Common myeloid progenitor, CD34-positive (primary cell): ENCODE results near the gene VPS13C.

ENCODE experiments used
- CTCF ChIA-PET: fragments of 350-600 bp; sonication (Branson Sonifier 250); formaldehyde crosslinking; loops from one replicate; lab custom pipeline; 2021; ENCODE audit warnings: antibody characterized with exemption; lab: Charles Lee
- POLR2A ChIA-PET: fragments of 350-600 bp; sonication (Branson Sonifier 250); formaldehyde crosslinking; loops from one replicate; lab custom pipeline; 2021; ENCODE audit warnings: antibody characterized with exemption; lab: Charles Lee
- DNase-seq, 3 donors: peaks; one replicate each; pipeline versions ENCODE4 v3.0.0 to v3.0.0-alpha.2; 2013
- H3K27ac ChIP-seq, 2 experiments: 1 replicate in 1 of 2; 2 replicates in 1 of 2; pipeline ENCODE4 v1.7.0; 2013; ENCODE audit warnings: inconsistent platforms in 2 of 2, low read length in 2 of 2, mild to moderate bottlenecking in 2 of 2, low read depth in 1 of 2, moderate library complexity in 1 of 2; ENCODE audit not compliant: severe bottlenecking in 2 of 2, insufficient read depth in 1 of 2, poor library complexity in 1 of 2
- H3K27me3 ChIP-seq, 5 experiments: replicated peaks in 2 of 5; 1 replicate in 3 of 5; 2 replicates in 2 of 5; pipeline versions ENCODE4 v1.6.1 to v1.7.0; 2013; ENCODE audit warnings: low read length in 4 of 5, mild to moderate bottlenecking in 2 of 5, moderate library complexity in 2 of 5, inconsistent platforms in 1 of 5; ENCODE audit not compliant: insufficient read depth in 5 of 5, control insufficient read depth in 4 of 5
- H3K36me3 ChIP-seq, 4 experiments: 1 replicate in 2 of 4; 2 replicates in 2 of 4; pipeline versions ENCODE4 v1.6.1 to v1.7.0; 2013; ENCODE audit warnings: low read length in 3 of 4, control low read depth in 1 of 4, mild to moderate bottlenecking in 1 of 4; ENCODE audit not compliant: control insufficient read depth in 4 of 4, insufficient read depth in 4 of 4
- H3K4me1 ChIP-seq, 4 experiments: 1 replicate in 3 of 4; 2 replicates in 1 of 4; pipeline versions ENCODE4 v1.6.1 to v1.7.1; 2013; ENCODE audit warnings: low read length in 3 of 4, mild to moderate bottlenecking in 3 of 4, control low read depth in 1 of 4, inconsistent platforms in 1 of 4, moderate library complexity in 1 of 4; ENCODE audit not compliant: control insufficient read depth in 4 of 4, insufficient read depth in 4 of 4; ENCODE audit errors: control extremely low read depth in 1 of 4
- H3K4me3 ChIP-seq, 7 experiments: 1 replicate in 4 of 7; 2 replicates in 3 of 7; pipeline versions ENCODE4 v1.5.1 to v1.7.0; 2013; ENCODE audit warnings: mild to moderate bottlenecking in 7 of 7, low read length in 6 of 7, moderate library complexity in 6 of 7, inconsistent platforms in 2 of 7, low read depth in 2 of 7, control low read depth in 1 of 7; ENCODE audit not compliant: insufficient read depth in 4 of 7, control insufficient read depth in 1 of 7; ENCODE audit errors: extremely low read depth in 1 of 7
- H3K9me3 ChIP-seq, 5 experiments: 1 replicate in 4 of 5; 2 replicates in 1 of 5; pipeline versions ENCODE4 v1.6.1 to v1.7.1; 2013; ENCODE audit warnings: low read length in 4 of 5, mild to moderate bottlenecking in 2 of 5, inconsistent platforms in 1 of 5, low read depth in 1 of 5, moderate library complexity in 1 of 5; ENCODE audit not compliant: control insufficient read depth in 4 of 5, insufficient read depth in 2 of 5; ENCODE audit errors: control extremely low read depth in 1 of 5
- WGBS: methylation state at CpG from one replicate; pipeline ENCODE4 v1.1.5; 2013; ENCODE audit not compliant: insufficient coverage; 5-methylcytosine and 5-hydroxymethylcytosine counted together

Gene VPS13C

DNA sequence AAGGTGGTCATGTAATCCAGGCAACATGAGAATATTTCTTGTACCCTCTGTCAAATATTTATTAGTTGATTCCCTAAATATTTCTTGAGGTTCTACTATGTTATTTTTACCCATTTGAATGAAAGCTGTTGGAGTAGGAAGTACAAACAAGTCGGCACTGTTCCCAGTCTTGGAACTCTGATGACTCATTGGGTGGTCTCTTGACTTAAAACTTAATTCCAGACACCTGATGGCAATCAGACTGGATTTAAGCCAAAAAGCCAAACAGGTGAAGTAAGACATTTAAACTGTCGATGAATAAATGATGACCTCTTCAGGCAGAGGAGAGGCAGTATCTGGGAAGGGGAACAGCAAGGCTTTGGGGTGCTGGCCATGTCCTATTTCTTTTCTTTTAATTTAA is 29.4 kb upstream of the VPS13C start:
- H3K36me3 ChIP-seq: no peaks in the 10 kb centered on the region
- ChIA-PET POLR2A (no interaction called here), CTCF (interaction anchor here (1.4 to 2.3 kb wide), 2 partner anchors 10 to 26 kb away, joined by 3 to 5 read pairs; no protein-coding TSS in a partner anchor)
- no peaks in the 10 kb centered on the region for H3K4me1 ChIP-seq
- WGBS: 100% methylated on average over 1 of the region's 2 CpGs
- H3K27me3 ChIP-seq: no peaks in the 10 kb centered on the region
- H3K9me3 ChIP-seq: no peaks in the 10 kb centered on the region
- no peak for DNase-seq
- no peak overlapping the region for H3K4me3 ChIP-seq
- no peak overlapping the region for H3K27ac ChIP-seq

- no peak for DNase-seq
- Histone ChIP-seq H3K36me3 (no peaks in the 10 kb centered on the region), H3K9me3 (peaks cover 0 to 6% (median 3%) of the 10 kb centered on the region in 5 experiments), H3K27ac (no peak overlapping the region), H3K4me3 (no peak overlapping the region), H3K4me1 (no peaks in the 10 kb centered on the region), H3K27me3 (no peaks in the 10 kb centered on the region)
- WGBS: no CpG with 5 or more reads among the region's 1 CpG
- ChIA-PET POLR2A (interaction anchor here (0.7 kb wide), 1 partner anchor 37 kb away, joined by 3 read pairs; no protein-coding TSS in a partner anchor), CTCF (interaction anchor here (1.4 to 2.3 kb wide), 2 partner anchors 11 to 25 kb away, joined by 3 to 5 read pairs; no protein-coding TSS in a partner anchor)
Observed at GRCh38 chr15:62088353-62088693, 28.1 kb upstream of the VPS13C start.

GRCh38 chr15:62087671-62088352 is 27.6 kb upstream of the VPS13C start:
- WGBS: 10% methylated on average over 3 of the region's 5 CpGs
- H3K27ac ChIP-seq: no peak overlapping the region
- H3K4me3 ChIP-seq: no peak overlapping the region
- H3K36me3 ChIP-seq: no peaks in the 10 kb centered on the region
- ChIA-PET POLR2A (interaction anchor here (0.7 kb wide), 1 partner anchor 36 kb away, joined by 3 read pairs; no protein-coding TSS in a partner anchor), CTCF (interaction anchor here (2.3 kb wide), 1 partner anchor 24 kb away, joined by 5 read pairs; no protein-coding TSS in a partner anchor)
- H3K9me3 ChIP-seq: peaks cover 0 to 9% (median 3%) of the 10 kb centered on the region in 5 experiments
- H3K27me3 ChIP-seq: no peaks in the 10 kb centered on the region
- no peak for DNase-seq
- no peaks in the 10 kb centered on the region for H3K4me1 ChIP-seq

GRCh38 chr15:62085740-62086139 is 25.5 kb upstream of the VPS13C start:
- Histone ChIP-seq H3K36me3 (no peaks in the 10 kb centered on the region), H3K27ac (no peak overlapping the region), H3K27me3 (no peaks in the 10 kb centered on the region), H3K9me3 (peaks cover 0 to 9% (median 3%) of the 10 kb centered on the region in 5 experiments), H3K4me1 (no peaks in the 10 kb centered on the region), H3K4me3 (no peak overlapping the region)
- no peak for DNase-seq
- CTCF ChIA-PET: no interaction called here
- POLR2A ChIA-PET: no interaction called here
- 75% methylated on average over 4 of the region's 4 CpGs for WGBS

DNA sequence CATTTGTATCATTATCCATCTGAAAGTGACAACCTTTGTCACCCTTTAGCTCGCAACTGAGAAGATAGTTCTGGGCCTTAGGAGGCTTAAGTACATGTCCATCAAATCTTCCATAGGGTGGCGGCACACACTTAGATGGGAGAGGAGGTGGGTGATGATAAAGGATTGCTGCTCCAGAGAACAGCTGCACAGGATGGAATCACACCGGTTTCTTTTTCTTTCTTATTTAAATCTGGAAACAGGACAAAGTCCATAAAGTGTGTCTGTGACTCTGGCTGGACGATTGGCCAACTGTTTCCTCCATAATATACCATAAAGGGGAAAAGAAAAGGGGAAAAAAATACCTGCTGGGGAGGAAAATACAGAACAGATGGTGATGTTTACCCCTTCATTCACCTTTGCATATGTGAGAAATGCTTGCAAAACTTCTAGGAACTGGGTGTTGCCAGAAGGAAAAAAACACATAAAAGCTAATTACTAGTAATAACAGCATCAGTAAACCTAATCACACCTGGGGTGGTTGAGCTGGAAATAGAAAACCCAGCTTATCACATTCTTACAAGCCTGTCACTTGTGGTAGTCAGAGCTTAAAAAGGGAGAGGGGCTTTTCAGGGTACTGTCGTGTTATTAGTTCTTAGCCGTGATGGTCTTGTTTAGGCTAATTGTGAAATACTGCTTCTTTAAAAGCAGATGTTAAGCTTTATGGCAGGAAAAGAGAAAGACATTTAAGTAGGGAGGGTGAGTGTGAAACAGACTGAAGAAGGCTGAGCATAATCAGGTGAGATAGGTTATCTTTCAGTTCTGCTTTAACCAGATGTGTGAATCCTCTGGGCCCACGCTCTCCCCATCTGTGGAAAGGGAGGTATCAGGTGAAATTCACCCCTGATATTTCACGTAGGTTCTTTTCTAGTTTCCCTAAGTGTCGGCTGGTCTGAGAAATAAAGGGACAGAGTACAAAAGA is 23.2 kb upstream of the VPS13C start:
- POLR2A ChIA-PET: no interaction called here
- no peaks in the 10 kb centered on the region for H3K36me3 ChIP-seq
- 97% methylated on average over 4 of the region's 9 CpGs for WGBS

DNA sequence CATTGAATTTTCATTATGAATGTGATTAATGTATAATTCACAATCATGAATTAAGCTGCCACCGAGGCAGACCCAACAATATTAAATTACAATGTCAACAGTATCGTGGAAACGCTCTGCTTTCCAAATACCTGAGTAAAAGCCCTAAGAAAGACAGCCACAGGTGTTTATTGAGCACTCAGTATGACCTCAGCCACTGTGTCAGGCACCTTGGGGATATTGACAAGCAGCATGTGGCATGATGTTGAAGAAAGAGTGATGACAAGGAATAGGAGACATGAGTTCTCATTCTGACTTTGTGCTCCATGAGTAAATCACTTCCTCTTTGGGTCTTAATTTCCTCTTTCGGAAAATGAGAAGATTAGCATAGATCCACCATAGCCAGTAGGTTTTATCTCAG is 19.3 kb upstream of the VPS13C start:
- 100% methylated on average over 3 of the region's 4 CpGs for WGBS
- Histone ChIP-seq H3K27ac (no peak overlapping the region), H3K9me3 (peaks cover 0 to 9% (median 3%) of the 10 kb centered on the region in 5 experiments), H3K27me3 (no peaks in the 10 kb centered on the region), H3K4me3 (no peak overlapping the region), H3K36me3 (no peaks in the 10 kb centered on the region), H3K4me1 (no peaks in the 10 kb centered on the region)
- POLR2A ChIA-PET: no interaction called here
- CTCF ChIA-PET: interaction anchor here (1.1 kb wide), 1 partner anchor 11 kb away, joined by 4 read pairs; no protein-coding TSS in a partner anchor
- DNase-seq: no peak

More for the DNA sequence above, 23.2 kb upstream of the VPS13C start:
- CTCF ChIA-PET: interaction anchor here (1.2 kb wide), 1 partner anchor 11 kb away, joined by 3 read pairs; no protein-coding TSS in a partner anchor
- Histone ChIP-seq H3K4me1 (no peaks in the 10 kb centered on the region), H3K9me3 (peaks cover 0 to 9% (median 3%) of the 10 kb centered on the region in 5 experiments), H3K27ac (no peak overlapping the region), H3K27me3 (no peaks in the 10 kb centered on the region), H3K4me3 (no peak overlapping the region)
- DNase-seq: no peak
